Stimulated activated CD8-positive, alpha-beta memory T cell treated with anti-CD3 and anti-CD28 coated beads, Interleukin-7, amount 100 ng/mL, for 4 hours (primary cell): Measurements from ENCODE around the gene NFATC1.
A peak's percentile ranks its signal among the peaks of the same experiment; 100 is the strongest.

ENCODE experiments used
- DNase-seq, 2 donors: peaks; one replicate each; pipeline ENCODE4 v3.0.0-alpha.2; 2020; ENCODE audit warnings: low read depth in 2 of 2

The NFATC1 gene

DNA sequence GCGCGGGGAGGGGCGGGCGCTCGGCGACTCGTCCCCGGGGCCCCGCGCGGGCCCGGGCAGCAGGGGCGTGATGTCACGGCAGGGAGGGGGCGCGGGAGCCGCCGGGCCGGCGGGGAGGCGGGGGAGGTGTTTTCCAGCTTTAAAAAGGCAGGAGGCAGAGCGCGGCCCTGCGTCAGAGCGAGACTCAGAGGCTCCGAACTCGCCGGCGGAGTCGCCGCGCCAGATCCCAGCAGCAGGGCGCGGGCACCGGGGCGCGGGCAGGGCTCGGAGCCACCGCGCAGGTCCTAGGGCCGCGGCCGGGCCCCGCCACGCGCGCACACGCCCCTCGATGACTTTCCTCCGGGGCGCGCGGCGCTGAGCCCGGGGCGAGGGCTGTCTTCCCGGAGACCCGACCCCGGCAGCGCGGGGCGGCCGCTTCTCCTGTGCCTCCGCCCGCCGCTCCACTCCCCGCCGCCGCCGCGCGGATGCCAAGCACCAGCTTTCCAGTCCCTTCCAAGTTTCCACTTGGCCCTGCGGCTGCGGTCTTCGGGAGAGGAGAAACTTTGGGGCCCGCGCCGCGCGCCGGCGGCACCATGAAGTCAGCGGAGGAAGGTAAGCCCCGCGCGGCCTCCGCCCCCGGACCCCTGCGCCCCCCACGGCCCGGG, at the start of gene NFATC1:
Gene NFATC1, plus strand, starts transcription at position 170 of the 644 bp plus-strand sequence. Its CDS starts 295 bp downstream, at position 465.
- peak; percentile 73 to 84 for DNase-seq

DNA sequence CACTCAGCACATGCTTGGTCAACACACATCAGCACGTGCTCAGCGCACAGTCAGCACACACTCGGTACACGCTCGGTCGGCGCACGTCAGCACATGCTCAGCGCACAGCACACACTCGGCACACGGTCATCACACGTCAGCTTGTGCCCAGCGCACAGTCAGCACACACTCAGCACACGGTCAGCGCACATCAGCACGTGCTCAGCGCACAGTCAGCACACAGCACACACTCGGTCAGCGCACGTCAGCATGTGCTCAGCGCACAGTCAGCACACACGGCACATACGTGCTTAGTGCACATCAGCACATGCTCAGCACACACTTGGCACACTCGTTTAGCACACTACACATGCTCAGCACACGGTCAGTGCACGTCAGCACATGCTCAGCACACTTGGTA, 49.7 kb upstream of the NFATC1 start:
- DNase-seq, result no peak

DNA sequence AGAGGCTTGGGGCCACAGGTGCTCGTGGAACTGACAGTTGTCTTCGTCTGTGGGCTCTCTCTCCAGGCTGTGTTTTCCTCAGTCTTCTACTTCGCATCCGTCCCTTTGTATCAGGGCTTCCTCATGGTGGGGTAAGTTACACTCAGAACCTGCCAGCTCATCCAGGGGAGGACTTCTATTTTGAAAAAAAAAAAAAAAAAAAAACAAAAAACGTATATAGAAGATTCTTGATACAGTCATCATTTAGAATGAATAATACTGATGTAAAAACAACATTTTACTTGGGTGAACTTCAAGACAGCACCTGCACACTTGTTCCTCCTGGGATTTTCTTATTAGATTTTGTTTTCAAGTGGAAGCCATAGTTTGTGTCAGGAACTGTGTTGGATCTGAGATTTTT, 47.7 kb upstream of the NFATC1 start:
- no peak for DNase-seq

DNA sequence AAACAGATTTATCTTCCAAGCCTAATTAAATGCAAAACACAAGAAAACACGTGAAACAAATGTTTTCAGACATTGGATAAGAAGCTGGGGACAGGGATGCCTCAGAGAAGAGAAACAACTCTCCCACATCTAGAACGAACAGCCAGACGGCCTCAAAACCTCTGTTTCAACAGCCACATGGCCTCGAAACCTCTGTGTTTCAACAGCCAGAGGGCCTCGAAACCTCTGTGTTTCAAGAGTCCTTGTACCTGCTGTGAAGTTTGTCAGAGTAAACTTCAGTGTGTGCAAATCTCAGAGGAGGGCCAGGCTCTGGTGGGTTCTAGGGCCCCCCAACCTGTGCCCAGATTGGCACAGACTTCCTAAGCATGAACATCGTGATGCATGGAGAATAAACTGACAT, 43.3 kb upstream of the NFATC1 start:
- no peak for DNase-seq

DNA sequence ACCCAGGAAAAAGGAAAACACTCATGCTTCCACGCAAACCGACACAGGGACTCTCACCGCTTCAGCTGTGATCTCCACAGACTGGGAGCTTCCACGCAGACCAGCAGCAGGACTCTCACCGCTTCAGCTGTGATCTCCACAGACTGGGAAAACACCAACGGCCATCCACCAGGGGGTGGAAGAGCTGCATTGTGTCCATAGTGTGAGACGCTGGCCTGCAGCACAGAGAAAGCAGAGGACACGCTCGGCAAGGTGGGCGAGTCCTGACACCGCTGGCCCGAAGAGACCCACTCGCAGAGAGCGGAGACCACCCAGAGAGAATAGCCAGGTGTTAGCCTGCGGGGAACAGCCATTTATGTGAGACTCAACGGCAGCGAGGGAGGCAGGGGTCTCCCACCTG, 42.5 kb upstream of the NFATC1 start:
- no peak for DNase-seq

DNA sequence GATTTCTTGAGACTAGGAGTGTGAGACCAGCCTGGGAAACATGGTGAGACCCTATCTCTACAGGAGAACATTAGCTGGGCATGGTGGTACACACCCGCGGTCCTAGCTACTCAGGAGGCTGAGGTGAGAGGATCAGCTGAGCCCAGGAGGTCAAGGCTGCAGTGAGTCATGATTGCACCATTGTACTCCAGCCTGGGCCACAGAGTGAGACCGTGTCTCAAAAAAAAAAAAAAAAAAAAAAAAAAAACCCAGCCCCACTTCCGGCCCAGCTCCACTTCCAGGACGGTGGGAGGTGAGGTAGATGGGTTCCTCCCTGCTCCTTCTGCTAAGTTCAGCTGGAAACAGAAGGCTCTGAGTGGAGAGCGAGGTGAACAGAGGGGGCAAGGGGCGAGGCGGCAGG, 41.4 kb upstream of the NFATC1 start:
- DNase-seq, result no peak

DNA sequence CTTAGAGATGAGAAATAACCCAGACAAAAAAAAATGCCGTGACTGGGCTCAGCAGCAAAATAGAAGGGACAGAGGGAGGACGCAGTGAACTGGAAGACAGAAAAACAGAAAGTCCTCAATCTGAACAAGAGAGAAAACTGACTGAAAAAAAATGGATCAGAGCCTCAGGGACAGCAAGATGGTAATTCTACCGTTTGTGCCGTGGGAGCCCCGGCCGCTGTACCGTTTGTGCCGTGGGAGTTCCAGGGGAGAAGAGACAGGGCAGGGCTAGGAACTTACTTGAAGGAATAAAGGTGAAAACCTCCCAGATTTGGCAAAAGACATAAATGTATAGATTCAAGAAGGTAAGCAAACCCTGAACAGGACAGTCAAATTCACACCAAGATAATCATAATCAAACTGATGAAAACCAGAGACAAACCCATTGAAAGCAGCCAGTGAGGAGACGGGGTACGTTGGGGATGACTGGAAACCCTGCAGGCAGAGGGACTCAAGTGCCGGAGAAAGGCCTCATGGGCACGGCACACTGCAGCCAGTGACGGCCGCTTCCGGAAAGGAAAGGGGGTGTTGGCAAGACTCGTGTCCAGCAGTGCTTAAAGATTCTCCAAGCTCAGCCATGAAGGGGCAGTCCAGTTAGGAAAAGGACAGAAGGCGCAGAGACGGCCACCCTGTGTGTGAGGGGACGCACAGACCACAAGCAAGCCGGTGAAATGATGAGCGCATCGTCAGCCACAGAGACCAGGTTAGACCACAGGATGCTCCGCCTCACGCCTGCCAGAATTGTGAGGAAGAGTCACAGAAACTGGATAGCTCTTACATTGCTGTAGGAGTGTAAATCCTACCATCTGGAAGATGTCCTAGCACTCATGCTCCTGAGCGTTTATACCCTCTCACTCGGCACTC, 40.0 kb upstream of the NFATC1 start:
- DNase-seq, result no peak

DNA sequence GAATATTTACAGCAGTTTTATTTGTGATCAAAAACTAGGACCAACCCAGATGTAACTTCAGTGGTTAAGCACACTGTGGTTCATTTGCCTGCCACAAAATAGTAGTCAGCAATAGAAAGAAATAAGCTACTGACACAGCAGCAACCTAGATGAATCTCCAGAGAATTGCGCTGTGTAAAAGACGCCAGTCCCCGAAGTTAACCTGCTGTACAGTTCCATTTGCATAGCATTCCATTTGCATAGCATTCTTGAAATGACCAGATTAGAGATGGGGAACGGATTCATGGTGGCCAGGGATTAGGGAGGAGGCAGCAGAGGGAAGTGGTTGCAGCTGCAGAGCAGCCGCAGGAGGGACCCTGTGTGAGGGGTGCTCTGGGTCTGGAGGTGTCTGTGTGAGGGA, 39.3 kb upstream of the NFATC1 start:
- DNase-seq, result no peak

DNA sequence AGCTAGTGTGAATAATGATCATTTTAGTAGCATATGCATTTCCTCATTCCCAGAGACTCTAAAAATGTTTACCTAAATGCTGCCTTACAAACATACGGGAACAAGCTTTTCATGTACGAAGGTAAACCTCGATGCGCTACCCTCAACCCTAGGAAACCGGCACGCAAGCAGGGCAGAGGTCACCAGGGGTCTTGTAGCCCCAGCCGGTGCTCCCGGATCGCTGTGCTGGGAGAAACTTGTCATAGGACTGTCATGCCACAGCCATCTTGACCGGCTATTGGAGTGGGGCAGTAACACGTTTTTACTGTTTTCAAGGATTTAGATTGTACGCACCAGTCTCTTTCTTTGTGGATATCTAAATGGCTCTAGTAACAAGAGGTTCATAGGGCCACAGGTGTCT, 34.8 kb upstream of the NFATC1 start:
- no peak for DNase-seq

DNA sequence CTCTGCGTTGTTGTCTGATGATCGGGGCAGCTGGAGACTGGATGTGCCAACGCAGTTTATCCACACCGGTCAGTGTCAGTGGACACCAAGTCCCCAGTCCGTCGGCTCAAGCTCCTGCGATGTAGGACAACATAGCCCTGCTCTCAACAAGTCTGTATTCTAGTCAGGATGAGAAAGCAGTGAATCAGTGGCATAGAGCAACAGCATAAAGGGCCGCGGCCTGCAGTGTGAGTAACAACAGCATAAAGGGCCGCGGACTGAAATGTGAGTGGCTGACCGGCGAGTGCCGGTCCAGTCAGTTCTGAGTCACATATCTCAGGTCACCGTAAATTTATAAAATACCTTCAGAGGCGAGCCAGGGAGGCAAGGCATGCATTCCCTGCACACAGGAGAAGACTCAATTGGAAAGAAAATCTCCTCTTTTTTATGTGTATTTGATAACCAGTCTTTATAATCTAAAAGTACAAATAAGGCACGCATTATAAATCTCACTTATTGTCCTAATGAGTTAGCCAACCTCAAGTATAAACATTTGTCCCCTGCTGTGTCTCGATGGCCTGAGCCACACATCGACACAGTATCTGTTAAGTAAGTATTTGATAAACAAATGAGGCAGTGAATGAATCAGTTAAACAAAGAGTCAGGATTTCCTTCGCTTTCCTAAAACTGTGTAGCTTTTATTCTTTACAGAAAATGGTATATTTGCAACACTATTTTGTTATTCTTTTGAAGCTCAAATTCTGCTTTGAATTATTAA, 33.8 kb upstream of the NFATC1 start:
- no peak for DNase-seq

DNA sequence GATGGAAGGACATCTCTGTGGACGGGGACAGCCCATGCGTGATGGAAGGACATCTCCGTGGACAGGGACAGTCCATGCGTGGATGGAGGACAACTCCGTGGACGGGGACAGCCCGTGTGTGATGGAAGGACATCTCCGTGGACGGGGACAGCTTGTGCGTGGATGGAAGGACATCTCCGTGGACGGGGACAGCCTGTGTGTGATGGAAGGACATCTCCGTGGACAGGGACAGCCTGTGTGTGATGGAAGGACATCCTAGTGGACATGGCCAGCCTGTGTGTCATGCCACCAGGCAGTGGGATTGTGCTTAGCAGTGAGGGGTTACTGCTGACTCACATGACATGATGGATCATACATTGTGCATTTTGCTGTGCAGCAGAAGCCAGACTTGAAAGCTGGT, 30.0 kb upstream of the NFATC1 start:
- DNase-seq, result no peak

DNA sequence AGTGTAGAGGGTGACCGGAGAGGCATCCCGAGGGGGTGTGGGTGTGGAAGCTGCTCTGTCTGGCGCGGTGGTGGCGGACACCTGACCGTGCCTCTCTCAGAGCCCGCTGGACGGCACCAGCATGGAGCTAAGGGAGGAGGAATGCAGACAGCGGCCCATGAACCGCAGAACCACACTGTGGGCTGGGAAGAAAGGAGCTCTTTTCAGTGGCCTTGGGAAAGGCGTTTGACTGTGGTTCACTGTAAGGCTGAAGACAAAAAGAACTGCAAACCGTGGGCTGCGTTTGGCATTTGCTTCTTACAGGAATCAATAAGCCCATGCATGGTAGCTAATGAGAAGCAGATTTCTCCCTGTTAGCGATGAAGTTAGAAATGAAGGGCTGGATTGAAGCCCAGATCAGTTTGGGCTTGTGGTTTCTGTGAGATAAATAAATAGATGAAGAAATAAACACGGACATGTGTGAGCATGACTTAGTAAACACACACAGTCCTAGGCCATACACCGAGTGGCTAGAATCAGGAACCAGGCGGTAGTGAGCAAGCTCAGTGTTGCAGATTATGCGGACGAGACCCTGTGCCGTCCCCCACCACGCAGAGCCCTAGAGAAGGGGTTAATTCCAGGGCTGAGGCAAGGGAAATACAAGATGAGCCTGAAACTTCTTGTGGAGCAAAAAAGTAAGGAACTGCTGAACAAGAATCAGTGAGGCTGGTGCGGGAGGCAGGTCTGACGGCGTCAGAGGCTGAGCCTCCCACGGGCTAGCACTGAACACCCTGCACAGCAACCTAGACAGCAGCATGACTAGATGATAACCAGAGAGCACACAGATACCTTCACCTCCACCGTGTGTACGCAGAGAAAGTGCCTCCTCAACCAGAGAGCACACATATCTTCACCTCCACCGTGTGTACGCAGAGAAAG, 29.3 kb upstream of the NFATC1 start:
- DNase-seq, result no peak

DNA sequence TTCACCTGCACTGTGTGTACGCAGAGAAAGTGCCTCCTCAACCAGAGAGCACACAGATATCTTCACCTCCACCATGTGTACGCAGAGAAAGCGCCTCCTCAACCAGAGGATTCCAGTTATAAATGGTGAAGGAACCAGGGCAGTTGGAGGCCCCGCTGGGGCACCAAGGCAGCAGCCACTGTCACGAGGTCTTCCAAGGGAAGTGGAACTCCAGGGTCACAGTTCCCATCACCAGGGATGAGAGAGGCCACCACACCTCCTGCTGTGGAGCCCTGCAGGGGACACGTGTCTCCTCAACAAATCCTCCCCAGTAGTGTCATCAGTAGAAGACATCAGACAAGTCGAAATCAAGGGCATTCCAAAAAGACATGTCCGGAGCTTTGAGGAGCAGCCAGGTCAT, 28.2 kb upstream of the NFATC1 start:
- DNase-seq, result no peak

DNA sequence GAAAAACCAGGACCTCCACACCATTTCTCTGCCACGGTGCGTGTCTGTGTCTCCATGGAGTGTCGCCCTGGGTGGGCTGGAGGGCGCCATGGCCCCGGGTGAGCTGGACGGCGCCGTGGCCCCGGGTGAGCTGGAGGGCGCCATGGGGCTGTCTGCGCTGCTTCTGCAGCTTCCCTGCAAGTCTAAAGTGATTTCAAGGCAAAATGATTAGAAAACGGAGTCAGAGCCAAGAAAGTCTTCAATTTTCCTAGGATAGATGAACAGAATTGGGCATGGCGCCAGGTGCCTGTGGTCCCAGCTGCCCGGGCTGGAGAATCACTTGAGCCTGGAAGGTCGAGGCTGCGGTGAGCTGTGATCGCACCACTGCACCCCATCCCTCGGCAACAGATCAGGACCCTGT, 27.7 kb upstream of the NFATC1 start:
- no peak for DNase-seq

DNA sequence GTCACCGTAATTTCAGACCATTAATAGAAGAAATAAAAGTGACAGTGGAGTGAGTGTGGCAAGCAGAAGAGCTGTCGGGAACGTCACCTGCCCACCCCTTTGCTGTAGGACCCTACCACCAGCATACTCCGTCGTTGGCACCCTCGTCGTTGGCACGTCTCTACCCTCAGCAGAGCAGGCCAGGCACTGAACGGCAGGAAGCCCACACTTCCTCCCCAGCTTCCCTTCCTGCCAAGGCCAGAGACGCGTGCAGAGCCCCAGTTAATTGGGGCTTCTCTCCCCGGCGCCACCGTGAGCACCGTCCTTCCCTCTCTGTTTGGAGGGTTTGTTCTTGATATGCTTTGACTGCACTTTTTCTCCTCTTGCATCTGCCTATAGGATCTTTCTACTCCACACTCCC, 27.0 kb upstream of the NFATC1 start:
- DNase-seq, result no peak

DNA sequence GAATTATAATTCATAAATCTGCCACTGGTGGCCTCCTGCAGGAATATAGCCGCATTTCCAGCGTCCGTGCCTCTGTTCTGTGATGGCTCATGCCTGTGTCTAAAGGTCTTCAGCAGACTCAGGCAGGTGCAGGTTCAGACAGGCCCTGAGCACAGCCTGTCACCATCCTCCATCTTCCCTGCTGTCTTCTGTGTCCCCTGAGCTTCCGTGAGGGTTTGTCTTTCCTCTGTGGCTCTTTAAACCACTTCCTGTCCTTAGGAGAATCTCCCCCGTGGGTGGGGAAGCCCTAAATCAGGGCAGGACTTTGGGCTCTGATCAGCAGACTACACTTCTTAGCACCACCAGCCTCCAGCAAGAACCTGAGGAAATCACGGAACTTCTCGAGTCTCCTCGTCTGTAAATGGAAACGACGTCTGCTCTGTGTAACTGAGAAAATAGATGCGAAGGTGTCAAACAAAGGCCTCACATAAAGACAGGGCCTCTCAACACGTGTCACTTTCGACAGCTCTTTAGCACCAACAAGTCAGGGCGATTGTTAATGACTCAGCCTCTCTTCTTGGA, 24.1 kb upstream of the NFATC1 start:
- DNase-seq, result no peak

DNA sequence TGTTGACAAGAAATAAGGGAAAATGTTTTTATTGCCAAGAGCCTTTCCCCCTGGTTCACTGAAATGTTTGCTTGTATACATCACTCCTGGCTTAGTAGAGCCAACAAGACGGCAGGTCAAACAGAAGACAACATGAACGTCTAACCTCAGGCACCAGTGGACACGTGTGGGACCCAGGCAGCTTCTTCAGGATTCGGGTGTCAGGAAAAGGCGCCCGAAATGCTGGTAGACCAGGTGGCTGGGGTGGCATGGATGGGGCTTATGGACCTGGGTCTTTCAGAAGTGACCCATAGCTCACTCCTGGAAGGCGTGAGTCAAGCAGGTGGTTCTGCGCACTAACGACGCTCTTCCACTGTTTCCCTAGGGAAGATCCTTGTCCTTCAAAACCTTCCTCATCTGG, 23.3 kb upstream of the NFATC1 start:
- no peak for DNase-seq

DNA sequence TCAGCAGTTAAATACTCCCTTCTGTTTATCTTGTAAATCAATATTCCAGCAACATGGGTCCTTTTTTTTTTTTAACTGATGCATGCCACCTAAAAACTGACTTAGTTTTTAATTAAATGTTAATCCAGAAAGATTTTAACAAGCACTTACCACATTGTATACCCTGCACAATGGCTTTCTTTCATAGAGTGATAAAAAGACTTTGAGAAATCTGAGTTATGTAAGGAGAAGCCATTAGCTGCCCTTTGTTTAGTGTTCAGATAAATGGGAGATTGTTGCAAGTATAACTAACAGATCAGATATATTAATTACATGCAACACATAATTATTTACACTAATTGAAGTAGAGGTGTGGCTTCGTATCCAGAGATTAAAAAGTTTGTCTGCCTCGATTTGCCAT, 22.7 kb upstream of the NFATC1 start:
- no peak for DNase-seq

DNA sequence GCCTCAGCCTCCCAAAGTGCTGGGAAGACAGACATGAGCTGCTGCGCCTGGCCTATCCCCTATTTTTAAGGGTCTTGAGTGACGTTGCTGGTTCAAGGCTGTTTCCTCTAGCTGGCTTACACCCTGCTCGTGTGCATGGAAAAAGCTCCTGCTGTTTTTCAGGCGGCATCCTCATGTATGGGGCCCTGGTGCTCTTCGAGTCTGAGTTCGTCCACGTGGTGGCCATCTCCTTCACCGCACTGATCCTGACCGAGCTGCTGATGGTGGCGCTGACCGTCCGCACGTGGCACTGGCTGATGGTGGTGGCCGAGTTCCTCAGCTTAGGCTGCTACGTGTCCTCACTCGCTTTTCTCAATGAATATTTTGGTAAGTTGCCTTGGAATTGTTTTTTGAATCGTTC, 22.0 kb upstream of the NFATC1 start:
- DNase-seq, result no peak

DNA sequence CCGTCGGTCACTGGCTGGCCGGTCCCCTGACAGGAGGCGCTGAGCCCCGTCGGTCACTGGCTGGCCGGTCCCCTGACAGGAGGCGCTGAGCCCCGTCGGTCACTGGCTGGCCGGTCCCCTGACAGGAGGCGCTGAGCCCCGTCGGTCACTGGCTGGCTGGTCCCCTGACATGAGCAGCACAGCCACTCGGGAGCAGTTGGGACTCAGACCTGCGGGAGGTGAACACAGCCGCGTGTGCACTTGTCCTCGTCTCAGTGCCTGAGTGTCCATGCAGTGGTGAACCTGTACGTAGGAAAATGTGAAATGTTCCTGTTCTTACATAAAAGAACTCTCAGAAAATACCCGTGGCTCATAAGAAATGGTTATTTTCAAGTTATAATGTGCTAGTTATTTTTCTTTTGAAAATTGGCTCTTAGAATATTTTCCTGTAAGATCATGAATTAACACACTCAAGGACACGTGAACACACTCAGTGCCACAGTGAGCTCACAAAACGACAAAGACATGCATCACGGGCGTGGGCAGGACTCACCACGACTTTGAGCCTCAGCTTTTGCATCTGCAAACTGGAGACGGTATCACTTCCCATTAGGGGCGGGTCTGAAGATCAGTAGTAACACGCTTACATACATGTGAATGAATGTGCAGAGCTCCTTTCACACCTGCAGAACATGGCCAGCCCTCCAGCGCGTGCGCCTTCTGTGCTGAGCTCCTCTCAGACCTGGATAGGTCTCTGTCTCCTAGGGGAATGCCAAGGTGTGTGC, 21.1 kb upstream of the NFATC1 start:
- no peak for DNase-seq
